Astrocyte (in vitro differentiated cells and primary cell): ENCODE results near the gene WIPF2. TPM values are rescaled to one million over a fixed set of nuclear protein-coding genes. Genes with fewer than 3 reads are reported as not detected.

Experiments
- DNase-seq: peaks from one replicate; pipeline ENCODE4 v3.0.0-alpha.2; 2010; ENCODE audit warnings: low read depth
- FAIRE-seq: peaks from 2 replicates; lab custom pipeline; 2011; peaks lifted over from hg19 to GRCh38; lab: Jason Lieb, UNC
- H2AFZ ChIP-seq: 2 replicates; pipeline ENCODE4 v1.6.0; 2012; ENCODE audit warnings: low read depth, low read length, inconsistent platforms
- H3K27ac ChIP-seq: 2 replicates; pipeline ENCODE4 v1.5.1; 2011; ENCODE audit warnings: low read depth, low read length, inconsistent platforms
- H3K27me3 ChIP-seq: 2 replicates; pipeline ENCODE4 v1.6.0; 2011; ENCODE audit warnings: low read length, inconsistent platforms; ENCODE audit not compliant: insufficient read depth
- H3K36me3 ChIP-seq: 2 replicates; pipeline ENCODE4 v1.5.1; 2011; ENCODE audit warnings: low read length, inconsistent platforms; ENCODE audit not compliant: insufficient read depth
- H3K4me1 ChIP-seq: 2 replicates; pipeline ENCODE4 v1.5.1; 2011; ENCODE audit warnings: low read length, inconsistent platforms; ENCODE audit not compliant: insufficient read depth
- H3K4me2 ChIP-seq: 2 replicates; pipeline ENCODE4 v1.6.0; 2012; ENCODE audit warnings: low read length, inconsistent platforms
- H3K4me3 ChIP-seq: 2 replicates; pipeline ENCODE4 v1.5.1; 2011; ENCODE audit warnings: low read depth, mild to moderate bottlenecking, low read length, inconsistent platforms; ENCODE audit not compliant: insufficient read depth
- H3K79me2 ChIP-seq: 2 replicates; pipeline ENCODE4 v1.6.0; 2012; ENCODE audit warnings: mild to moderate bottlenecking, low read length, inconsistent platforms; ENCODE audit not compliant: insufficient read depth
- H3K9ac ChIP-seq: 2 replicates; pipeline ENCODE4 v1.6.0; 2012; ENCODE audit warnings: mild to moderate bottlenecking, low read length, inconsistent platforms
- H3K9me3 ChIP-seq: 2 replicates; pipeline ENCODE4 v1.5.1; 2012; ENCODE audit warnings: low read depth, mild to moderate bottlenecking, low read length, inconsistent platforms; ENCODE audit not compliant: insufficient read depth
- H4K20me1 ChIP-seq: 2 replicates; pipeline ENCODE4 v1.6.0; 2012; ENCODE audit warnings: low read length, inconsistent platforms; ENCODE audit not compliant: insufficient read depth
- H3K27ac Mint-ChIP-seq: one replicate; pipeline ENCODE4 v1.8.0; 2021; ENCODE audit warnings: mild to moderate bottlenecking, mixed read lengths; ENCODE audit not compliant: unreplicated experiment
- H3K27me3 Mint-ChIP-seq: one replicate; pipeline ENCODE4 v1.8.0; 2021; ENCODE audit warnings: low read depth, mixed read lengths; ENCODE audit not compliant: unreplicated experiment
- H3K36me3 Mint-ChIP-seq: one replicate; pipeline ENCODE4 v1.8.0; 2021; ENCODE audit warnings: low read depth, mixed read lengths; ENCODE audit not compliant: unreplicated experiment
- H3K4me1 Mint-ChIP-seq: one replicate; pipeline ENCODE4 v1.8.0; 2021; ENCODE audit warnings: low read depth, mixed read lengths; ENCODE audit not compliant: unreplicated experiment
- H3K4me3 Mint-ChIP-seq: one replicate; pipeline ENCODE4 v1.8.0; 2021; ENCODE audit warnings: mild to moderate bottlenecking, moderate library complexity, mixed read lengths; ENCODE audit not compliant: unreplicated experiment
- H3K9me3 Mint-ChIP-seq: one replicate; pipeline ENCODE4 v1.8.0; 2021; ENCODE audit warnings: mild to moderate bottlenecking, mixed read lengths; ENCODE audit not compliant: unreplicated experiment
- CTCF ChIP-seq: IDR thresholded peaks from 2 replicates; pipeline ENCODE4 v1.5.1; 2011; ENCODE audit warnings: low read depth, mild to moderate bottlenecking, inconsistent platforms, low read length, moderate library complexity; ENCODE audit not compliant: insufficient read depth
- EZH2 ChIP-seq: IDR thresholded peaks from 2 replicates; pipeline ENCODE4 v1.6.1; 2012; ENCODE audit warnings: mild to moderate bottlenecking, low read length, inconsistent platforms; ENCODE audit not compliant: insufficient read depth
- total RNA-seq: library from RNA; stranded (reverse); gene quantifications from 2 replicates; pipeline ENCODE4 v1.2.1, GENCODE V29; 2021

The WIPF2 gene
- total RNA-seq, 1 donor from 2014 or later = 30.7 TPM

GRCh38 chr17:40244255-40244654 lies 25.2 kb downstream of the WIPF2 start:
- DNase-seq = no peak
- Histone ChIP-seq H3K36me3 (no peaks in the 10 kb centered on the region), H3K4me1 (no peaks in the 10 kb centered on the region), H3K4me3 (no peak overlapping the region), H3K79me2 (peaks cover 85% of the 10 kb centered on the region), H3K9ac (no peak overlapping the region), H2AFZ (no peak overlapping the region), H3K27me3 (no peaks in the 10 kb centered on the region), H3K27ac (no peak overlapping the region), H3K4me2 (no peak overlapping the region), H3K9me3 (no peaks in the 10 kb centered on the region), H4K20me1 (peaks cover 85% of the 10 kb centered on the region)
- no peaks in the 10 kb centered on the region for H3K27me3 Mint-ChIP-seq
- FAIRE-seq = no peak
- H3K36me3 Mint-ChIP-seq = peaks cover 4% of the 10 kb centered on the region
- H3K27ac Mint-ChIP-seq = no peak overlapping the region
- no peak overlapping the region for H3K4me3 Mint-ChIP-seq
- TF ChIP-seq CTCF (no peak), EZH2 (no peak)
- H3K4me1 Mint-ChIP-seq = peaks cover 6% of the 10 kb centered on the region
- no peaks in the 10 kb centered on the region for H3K9me3 Mint-ChIP-seq

GRCh38 chr17:40247926-40248495 lies 28.9 kb downstream of the WIPF2 start:
- Mint-ChIP-seq H3K36me3 (peaks cover 4% of the 10 kb centered on the region), H3K27ac (no peak overlapping the region), H3K4me3 (no peak overlapping the region), H3K4me1 (peaks cover 14% of the 10 kb centered on the region), H3K27me3 (no peaks in the 10 kb centered on the region), H3K9me3 (no peaks in the 10 kb centered on the region)
- Histone ChIP-seq H2AFZ (no peak overlapping the region), H3K4me1 (peaks cover 11% of the 10 kb centered on the region), H3K9ac (no peak overlapping the region), H3K36me3 (no peaks in the 10 kb centered on the region), H3K9me3 (no peaks in the 10 kb centered on the region), H3K27ac (no peak overlapping the region), H4K20me1 (peaks cover 75% of the 10 kb centered on the region), H3K4me2 (no peak overlapping the region), H3K79me2 (peaks cover 87% of the 10 kb centered on the region), H3K27me3 (no peaks in the 10 kb centered on the region), H3K4me3 (no peak overlapping the region)
- DNase-seq = no peak
- no peak for TF ChIP-seq EZH2
- TF ChIP-seq CTCF = no peak
- FAIRE-seq = no peak

GRCh38 chr17:40248507-40248906 lies 29.4 kb downstream of the WIPF2 start:
- peaks cover 86% of the 10 kb centered on the region for H3K79me2 ChIP-seq
- TF ChIP-seq EZH2 (no peak), CTCF (no peak)

More at GRCh38 chr17:40248507-40248906, 29.4 kb downstream of the WIPF2 start:
- H4K20me1 ChIP-seq = peaks cover 75% of the 10 kb centered on the region
- H3K4me3 Mint-ChIP-seq = no peak overlapping the region
- H3K27ac ChIP-seq = no peak overlapping the region
- H3K27me3 ChIP-seq = no peaks in the 10 kb centered on the region
- H3K9me3 Mint-ChIP-seq = no peaks in the 10 kb centered on the region
- H3K4me2 ChIP-seq = no peak overlapping the region
- peaks cover 11% of the 10 kb centered on the region for H3K4me1 ChIP-seq
- no peak overlapping the region for H3K4me3 ChIP-seq
- FAIRE-seq (no peak), DNase-seq (no peak)
- H3K9me3 ChIP-seq = no peaks in the 10 kb centered on the region
- H3K9ac ChIP-seq = no peak overlapping the region
- H3K27ac Mint-ChIP-seq = no peak overlapping the region
- H3K36me3 ChIP-seq = no peaks in the 10 kb centered on the region
- H3K36me3 Mint-ChIP-seq = peaks cover 4% of the 10 kb centered on the region
- no peaks in the 10 kb centered on the region for H3K27me3 Mint-ChIP-seq
- H2AFZ ChIP-seq = no peak overlapping the region
- peaks cover 18% of the 10 kb centered on the region for H3K4me1 Mint-ChIP-seq
